Heart left ventricle (tissue), 13 donors: ENCODE results near the gene MYO1H.

ENCODE experiments used
- CTCF ChIP-seq, 12 donors: fragments of 200-600 bp; sonication (generic) in 4 of 12; IDR thresholded peaks; one replicate each; pipeline versions ENCODE4 v1.5.0 to v1.8.0; 2018 to 2022; ENCODE audit warnings: antibody characterized with exemption in 12 of 12, mild to moderate bottlenecking in 5 of 12
- POLR2A ChIP-seq, 2 donors: fragments of 450-650 bp; IDR thresholded peaks; one replicate each; pipeline ENCODE4 v1.6.1; 2017; ENCODE audit warnings: antibody characterized with exemption in 2 of 2, mild to moderate bottlenecking in 2 of 2, moderate library complexity in 2 of 2
- donor health status: ischemic (EF 13 %, LVEDD 7.1; RV severe dilation, severe dysfunction).
- donor health status: DM: no; HTN: yes; CAD: no.
- donor health status: DM: no; HTN: no; CAD: no.
- donor health status: ischemic (EF 25% LVEDD 6.9; RV normal size, moderate dysfunction).
- donor health status: ischemic (EF 25% LVEDD 5.7; RV mildly dilated, moderate dysfunction).
- donor health status: ischemic (EF 35%, LVEDD 5.7; RV mildly dilated, moderate dysfunction).
- donor health status: nonischemic (EF 11% LVEDD 7.7; RV severe dilation, severe dysfunction).
- donor health status: DM: yes; HTN: yes; CAD: no.
- donor health status: PGD.
- donor health status: ischemic (EF 29% LVEDD 5.4; RV normal size, mild dysfunction).
- donor health status: nonischemic (EF 23%, LVEDD 6.1; RV moderate dilation, normal function).

- TF ChIP-seq CTCF (IDR thresholded peaks at IDR 0.05) = no peak
- TF ChIP-seq POLR2A (IDR thresholded peaks at IDR 0.05) = no peak
Observed at GRCh38 chr12:109446869-109447268, 99.2 kb downstream of the MYO1H start.
